PC-9 (cell line): ENCODE measurements around the gene CLDN34.

Source experiments
- EZH2 ChIP-seq: fragments of 200-600 bp; sonication (generic); IDR thresholded peaks from 2 replicates; pipeline ENCODE4 v1.8.0; 2017; ENCODE audit warnings: antibody characterized with exemption, low read depth
- TF ChIP-seq, protein P1 (sequence below): fragments of 200-600 bp; sonication (generic); conservative IDR thresholded peaks from 2 replicates; pipeline ENCODE4 v1.6.1; 2017; ENCODE audit warnings: mixed run types, antibody characterized with exemption, mild to moderate bottlenecking, moderate library complexity

DNA sequence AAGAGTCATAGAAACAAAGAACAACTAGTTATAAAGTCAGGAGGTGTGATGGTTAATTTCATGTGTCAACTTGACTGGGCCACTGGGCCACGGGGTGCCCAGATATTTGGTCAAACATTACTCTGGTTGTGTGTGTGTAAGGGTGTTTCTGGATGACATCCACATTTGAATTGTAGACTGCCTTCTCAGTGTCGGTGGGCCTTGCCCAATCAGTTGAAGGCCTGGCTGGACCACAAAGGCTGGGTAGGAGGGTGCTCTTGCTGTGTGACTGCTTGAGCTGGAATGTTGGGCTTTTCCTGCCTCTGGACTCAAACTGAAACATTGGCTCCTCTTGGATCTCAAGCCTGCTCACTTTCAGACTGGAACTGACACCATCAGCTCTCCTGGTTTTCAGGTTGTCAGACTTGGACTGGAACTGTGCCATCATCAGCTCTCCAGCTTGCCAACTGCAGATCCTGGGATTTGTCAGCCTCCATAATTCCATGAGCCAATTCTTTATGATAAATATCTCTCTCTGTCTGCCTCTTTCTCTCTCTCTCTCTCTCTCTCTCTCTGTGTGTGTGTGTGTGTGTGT, 41.4 kb downstream of the CLDN34 start:
- no peak for TF ChIP-seq EZH2
- TF ChIP-seq, protein P1, sequence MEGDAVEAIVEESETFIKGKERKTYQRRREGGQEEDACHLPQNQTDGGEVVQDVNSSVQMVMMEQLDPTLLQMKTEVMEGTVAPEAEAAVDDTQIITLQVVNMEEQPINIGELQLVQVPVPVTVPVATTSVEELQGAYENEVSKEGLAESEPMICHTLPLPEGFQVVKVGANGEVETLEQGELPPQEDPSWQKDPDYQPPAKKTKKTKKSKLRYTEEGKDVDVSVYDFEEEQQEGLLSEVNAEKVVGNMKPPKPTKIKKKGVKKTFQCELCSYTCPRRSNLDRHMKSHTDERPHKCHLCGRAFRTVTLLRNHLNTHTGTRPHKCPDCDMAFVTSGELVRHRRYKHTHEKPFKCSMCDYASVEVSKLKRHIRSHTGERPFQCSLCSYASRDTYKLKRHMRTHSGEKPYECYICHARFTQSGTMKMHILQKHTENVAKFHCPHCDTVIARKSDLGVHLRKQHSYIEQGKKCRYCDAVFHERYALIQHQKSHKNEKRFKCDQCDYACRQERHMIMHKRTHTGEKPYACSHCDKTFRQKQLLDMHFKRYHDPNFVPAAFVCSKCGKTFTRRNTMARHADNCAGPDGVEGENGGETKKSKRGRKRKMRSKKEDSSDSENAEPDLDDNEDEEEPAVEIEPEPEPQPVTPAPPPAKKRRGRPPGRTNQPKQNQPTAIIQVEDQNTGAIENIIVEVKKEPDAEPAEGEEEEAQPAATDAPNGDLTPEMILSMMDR: no peak
